ENCODE data around the gene FGF12. TPM values are rescaled to one million over a fixed set of nuclear protein-coding genes. Genes with fewer than 3 reads are reported as not detected.
"Not testable (repeated sequence)": the region's sequence is repeated elsewhere in the genome, so short reads cannot be mapped to it uniquely, and the experiment has no call there.

FGF12 gene
- total RNA-seq, 1 donor from 2014 or later = 1.6 TPM

- no peak overlapping the region for H3K4me3 ChIP-seq (ENCODE audit: low read depth, low read length)
- DNase-seq (ENCODE audit: low read depth) = no peak
- TF ChIP-seq, protein P1, sequence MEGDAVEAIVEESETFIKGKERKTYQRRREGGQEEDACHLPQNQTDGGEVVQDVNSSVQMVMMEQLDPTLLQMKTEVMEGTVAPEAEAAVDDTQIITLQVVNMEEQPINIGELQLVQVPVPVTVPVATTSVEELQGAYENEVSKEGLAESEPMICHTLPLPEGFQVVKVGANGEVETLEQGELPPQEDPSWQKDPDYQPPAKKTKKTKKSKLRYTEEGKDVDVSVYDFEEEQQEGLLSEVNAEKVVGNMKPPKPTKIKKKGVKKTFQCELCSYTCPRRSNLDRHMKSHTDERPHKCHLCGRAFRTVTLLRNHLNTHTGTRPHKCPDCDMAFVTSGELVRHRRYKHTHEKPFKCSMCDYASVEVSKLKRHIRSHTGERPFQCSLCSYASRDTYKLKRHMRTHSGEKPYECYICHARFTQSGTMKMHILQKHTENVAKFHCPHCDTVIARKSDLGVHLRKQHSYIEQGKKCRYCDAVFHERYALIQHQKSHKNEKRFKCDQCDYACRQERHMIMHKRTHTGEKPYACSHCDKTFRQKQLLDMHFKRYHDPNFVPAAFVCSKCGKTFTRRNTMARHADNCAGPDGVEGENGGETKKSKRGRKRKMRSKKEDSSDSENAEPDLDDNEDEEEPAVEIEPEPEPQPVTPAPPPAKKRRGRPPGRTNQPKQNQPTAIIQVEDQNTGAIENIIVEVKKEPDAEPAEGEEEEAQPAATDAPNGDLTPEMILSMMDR (conservative IDR thresholded peaks at IDR 0.05; ENCODE audit: low read depth, low read length) = no peak
Measured at GRCh38 chr3:192607798-192608197, 119.5 kb downstream of the FGF12 start.

DNA sequence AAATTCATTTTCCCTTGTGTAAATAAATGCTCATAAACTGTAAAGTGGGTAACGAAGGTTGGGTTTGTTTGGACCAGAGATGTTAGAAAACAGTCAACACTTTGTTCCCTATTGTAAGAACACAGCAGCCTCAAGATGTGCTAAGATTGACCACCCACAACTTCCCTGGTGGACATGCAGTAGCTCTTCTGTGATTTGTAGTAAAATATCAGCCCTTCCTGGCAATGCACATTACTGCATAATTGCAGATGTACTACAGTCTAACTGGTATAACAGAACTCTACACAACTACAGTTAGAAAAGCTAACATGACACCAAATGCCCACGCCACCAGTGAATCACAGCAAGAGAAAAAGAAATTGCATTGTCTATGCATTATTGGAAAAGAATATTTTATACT is 129.4 kb downstream of the FGF12 start:
- no peak for DNase-seq (ENCODE audit: low read depth)
- TF ChIP-seq, protein P1 (conservative IDR thresholded peaks at IDR 0.05; ENCODE audit: low read depth, low read length) = no peak
- H3K4me3 ChIP-seq (ENCODE audit: low read depth, low read length) = no peak overlapping the region

DNA sequence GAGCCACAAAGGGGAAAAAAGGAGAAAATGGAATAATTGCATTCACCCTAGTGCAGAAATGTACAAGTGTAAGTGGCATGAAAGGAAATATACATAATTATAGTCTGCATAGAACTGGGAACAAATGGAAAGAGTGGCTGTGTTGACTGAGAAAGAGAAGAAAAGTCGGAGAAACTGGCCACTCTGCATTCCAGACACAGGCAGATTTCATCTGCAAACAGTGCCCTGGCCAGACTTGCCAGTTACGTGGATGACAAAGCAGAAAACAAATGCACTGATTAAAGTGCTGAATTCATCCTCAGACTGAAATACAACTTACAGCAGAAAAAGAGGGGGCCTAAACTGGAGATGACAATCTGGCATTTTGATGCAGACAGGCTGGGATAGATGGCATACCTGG is 129.8 kb downstream of the FGF12 start:
- no peak for DNase-seq (ENCODE audit: low read depth)
- no peak overlapping the region for H3K4me3 ChIP-seq (ENCODE audit: low read depth, low read length)
- TF ChIP-seq, protein P1 (conservative IDR thresholded peaks at IDR 0.05; ENCODE audit: low read depth, low read length) = no peak

- H3K4me3 ChIP-seq (ENCODE audit: low read depth, low read length) = no peak overlapping the region
- no peak for DNase-seq (ENCODE audit: low read depth)
- TF ChIP-seq, protein P1 (conservative IDR thresholded peaks at IDR 0.05; ENCODE audit: low read depth, low read length) = no peak
Measured at GRCh38 chr3:192578729-192579128, 148.6 kb downstream of the FGF12 start.

DNA sequence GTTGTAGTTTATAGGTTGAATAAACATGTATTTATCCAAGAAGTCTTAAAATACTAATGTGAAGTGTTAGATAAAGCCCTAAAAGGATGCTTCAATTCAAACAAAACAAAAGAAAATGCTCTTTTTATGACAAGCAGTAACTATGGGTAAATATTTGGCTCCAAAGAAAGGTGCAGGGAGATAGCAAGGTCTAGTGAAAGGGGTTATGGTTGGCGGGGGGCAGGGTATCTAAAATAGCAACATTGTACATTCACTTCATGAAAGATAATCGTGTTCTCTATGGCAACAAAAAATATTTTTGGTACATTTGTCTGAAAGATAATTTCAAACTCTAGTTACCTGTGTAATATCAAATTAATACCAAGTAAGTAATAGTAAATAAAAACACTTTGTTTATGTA is 149.5 kb downstream of the FGF12 start:
- DNase-seq (ENCODE audit: low read depth) = no peak
- no peak overlapping the region for H3K4me3 ChIP-seq (ENCODE audit: low read depth, low read length)
- TF ChIP-seq, protein P1 (conservative IDR thresholded peaks at IDR 0.05; ENCODE audit: low read depth, low read length) = no peak

DNA sequence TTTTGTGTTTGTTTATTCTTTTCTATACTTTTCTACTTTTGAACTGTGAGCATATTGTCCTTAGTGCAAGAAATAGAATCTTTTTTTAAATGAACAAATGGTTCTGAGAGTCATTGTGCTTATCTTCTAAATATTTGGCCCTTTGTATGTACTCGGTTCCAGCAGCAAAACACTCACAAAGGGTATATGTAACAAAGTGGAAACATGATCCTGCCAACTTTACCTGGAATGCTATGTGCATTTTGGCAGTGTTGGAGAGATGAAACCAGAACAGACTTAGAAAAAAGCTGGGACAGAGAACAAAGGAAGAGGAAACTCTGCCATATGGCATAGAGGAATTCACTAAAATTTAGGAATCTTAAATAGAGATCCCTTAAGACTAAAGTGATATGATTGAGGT is 150.1 kb downstream of the FGF12 start:
- H3K4me3 ChIP-seq (ENCODE audit: low read depth, low read length) = no peak overlapping the region
- TF ChIP-seq, protein P1 (conservative IDR thresholded peaks at IDR 0.05; ENCODE audit: low read depth, low read length) = no peak
- DNase-seq (ENCODE audit: low read depth) = no peak

GRCh38 chr3:192576704-192577103 is 150.6 kb downstream of the FGF12 start:
- DNase-seq (ENCODE audit: low read depth) = not testable (repeated sequence)

More at GRCh38 chr3:192576704-192577103, 150.6 kb downstream of the FGF12 start:
- H3K4me3 ChIP-seq (ENCODE audit: low read depth, low read length) = not testable (repeated sequence)
